Heart right ventricle (tissue), 16 donors: ENCODE results near the gene HTR3B. TPM values are rescaled to one million over a fixed set of nuclear protein-coding genes. Genes with fewer than 3 reads are reported as not detected.
"Not testable (repeated sequence)": the region's sequence is repeated elsewhere in the genome, so short reads cannot be mapped to it uniquely, and the experiment has no call there.

Source experiments
- ATAC-seq, 8 donors: fragments of 200-7000 bp; cut with Tn5 transposase; one replicate each; pipeline ENCODE4 v1.9.1; 2020; ENCODE audit warnings: mild to moderate bottlenecking in 8 of 8, moderate library complexity in 8 of 8, moderate number of reproducible peaks in 1 of 8
- DNase-seq, 2 donors: peaks; one replicate each; pipeline ENCODE4 v3.0.0-alpha.2; 2020
- H3K27ac ChIP-seq, 10 donors: fragments of 200-600 bp; sonication (generic) in 2 of 10; one replicate each; pipeline versions ENCODE4 v1.5.0 to v1.8.0; 2020 to 2022; ENCODE audit warnings: mild to moderate bottlenecking in 3 of 10
- H3K27me3 ChIP-seq, 7 donors: fragments of 200-600 bp; one replicate each; pipeline ENCODE4 v1.8.0; 2021 to 2022; ENCODE audit warnings: mild to moderate bottlenecking in 2 of 7
- H3K36me3 ChIP-seq, 9 donors: fragments of 200-600 bp; sonication (generic) in 1 of 9; one replicate each; pipeline versions ENCODE4 v1.5.0 to v1.8.0; 2020 to 2022; ENCODE audit warnings: mild to moderate bottlenecking in 2 of 9
- H3K4me1 ChIP-seq, 9 donors: fragments of 200-600 bp; sonication (generic) in 1 of 9; one replicate each; pipeline versions ENCODE4 v1.5.0 to v1.8.0; 2020 to 2022; ENCODE audit warnings: mild to moderate bottlenecking in 4 of 9
- H3K4me3 ChIP-seq, 10 donors: fragments of 200-600 bp; sonication (generic) in 2 of 10; one replicate each; pipeline versions ENCODE4 v1.5.0 to v1.8.0; 2020 to 2022; ENCODE audit warnings: mild to moderate bottlenecking in 7 of 10, moderate library complexity in 2 of 10
- H3K9me3 ChIP-seq, 11 donors: fragments of 200-600 bp in 10 of 11; sonication (generic) in 2 of 11; one replicate each; pipeline versions ENCODE4 v1.5.0 to v1.8.0; 2013 to 2022; ENCODE audit warnings: mild to moderate bottlenecking in 2 of 11, control low read depth in 1 of 11, moderate library complexity in 1 of 11
- CTCF ChIP-seq, 9 donors: fragments of 200-600 bp; sonication (generic) in 2 of 9; IDR thresholded peaks; one replicate each; pipeline versions ENCODE4 v1.5.0 to v1.8.0; 2021 to 2022; ENCODE audit warnings: antibody characterized with exemption in 9 of 9, mild to moderate bottlenecking in 5 of 9, moderate library complexity in 1 of 9
- WGBS, 2 donors: extraction: QIAGEN DNeasy Blood & Tissue Kit; methylation state at CpG; one replicate each; pipeline ENCODE4 v1.1.7; 2013; ENCODE audit warnings: inconsistent platforms in 1 of 2; 5-methylcytosine and 5-hydroxymethylcytosine counted together
- intact Hi-C, 10 donors: fragments of 100-400 bp; cut with DNase I; formaldehyde crosslinking; loops; one replicate each; pipeline versions ENCODE4 v1.11.1 to v1.14.2; 2022
- polyA plus RNA-seq, 2 donors: library from polyadenylated mRNA; stranded (reverse); fragments of 200-250 nt; gene quantifications; one replicate each; pipeline ENCODE4 v1.2.3, GENCODE V29; 2013
- total RNA-seq, 10 donors: library from RNA; stranded (reverse); fragmentation: NEBNext Ultra II Directional in 3 of 10; extraction: Animal tissue kit (Norgen Biotek cat#: 25700) in 3 of 10; gene quantifications; one replicate each; pipeline versions ENCODE4 v1.2.1 to v1.2.4, GENCODE V29; 2021 to 2023
- donor health status: Arrhythmogenic right ventricular cardiomyopathy.
- donor health status: ischemic (EF 13 %, LVEDD 7.1; RV severe dilation, severe dysfunction).
- donor health status: healthy with polysubstance abuse.
- donor health status: DM: no; HTN: yes; CAD: no.
- donor health status: DM: no; HTN: no; CAD: no.
- donor health status: ischemic (EF 25% LVEDD 6.9; RV normal size, moderate dysfunction).
- donor health status: ischemic (EF 25% LVEDD 5.7; RV mildly dilated, moderate dysfunction).
- donor health status: healthy.
- donor health status: DM: yes; HTN: yes; CAD: no.
- donor health status: Ischemic cardiomyopathy.
- donor health status: ischemic (EF 35%, LVEDD 5.7; RV mildly dilated, moderate dysfunction).
- donor health status: nonischemic (EF 11% LVEDD 7.7; RV severe dilation, severe dysfunction).
- donor health status: DM: yes; HTN: yes; CAD: no.
- donor health status: PGD.
- donor health status: ischemic (EF 29% LVEDD 5.4; RV normal size, mild dysfunction).
- donor health status: nonischemic (EF 23%, LVEDD 6.1; RV moderate dilation, normal function).

HTR3B gene
- total and polyA plus RNA-seq, 12 donors = not detected

GRCh38 chr11:113935858-113936257, 31.3 kb downstream of the HTR3B start:
- DNase-seq (no peak), ATAC-seq (peak in 1 of 8 donors; percentile 49)
- intact Hi-C loops = no loop called here
- 35 to 42% methylated on average over 4 of the region's 4 CpGs for WGBS, 2 donors
- Histone ChIP-seq H3K4me3 (no peak overlapping the region), H3K27ac (no peak overlapping the region), H3K4me1 (no peaks in the 10 kb centered on the region), H3K27me3 (peaks cover 0 to 14% (median 0%) of the 10 kb centered on the region in 7 donors), H3K9me3 (no peaks in the 10 kb centered on the region), H3K36me3 (no peaks in the 10 kb centered on the region)
- TF ChIP-seq CTCF (IDR thresholded peaks at IDR 0.05) = no peak

- Histone ChIP-seq H3K27me3 (peaks cover 0 to 10% (median 0%) of the 10 kb centered on the region in 7 donors), H3K27ac (no peak overlapping the region), H3K36me3 (no peaks in the 10 kb centered on the region), H3K9me3 (no peaks in the 10 kb centered on the region), H3K4me3 (no peak overlapping the region), H3K4me1 (no peaks in the 10 kb centered on the region)
- 81 to 84% methylated on average over 3 of the region's 3 CpGs for WGBS, 2 donors
- intact Hi-C loops = no loop called here
- no peak for ATAC-seq
- DNase-seq = no peak
- no peak for TF ChIP-seq CTCF (IDR thresholded peaks at IDR 0.05)
Measured at GRCh38 chr11:113937918-113938317, 33.3 kb downstream of the HTR3B start.

DNA sequence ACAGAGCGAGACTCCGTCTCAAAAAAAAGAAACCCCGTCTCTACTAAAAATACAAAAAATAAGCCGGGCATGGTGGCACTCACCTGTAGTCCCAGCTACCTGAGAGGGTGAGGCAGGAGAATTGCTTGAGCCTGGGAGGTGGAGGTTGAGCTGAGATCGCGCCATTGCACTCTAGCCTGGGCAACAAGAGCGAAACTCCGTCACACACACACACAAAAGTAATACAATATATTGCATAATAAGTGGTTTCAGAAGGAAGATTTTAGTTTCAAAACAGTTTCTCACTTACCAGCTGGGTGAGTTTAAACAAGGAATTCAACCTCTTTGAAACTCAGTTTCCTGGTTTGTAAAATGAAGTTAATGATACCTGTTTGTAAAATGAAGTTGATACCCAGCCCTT, 37.7 kb downstream of the HTR3B start:
- intact Hi-C loops = no loop called here
- TF ChIP-seq CTCF (IDR thresholded peaks at IDR 0.05) = no peak
- WGBS, 2 donors = 92 to 93% methylated on average over 8 of the region's 8 CpGs

DNA sequence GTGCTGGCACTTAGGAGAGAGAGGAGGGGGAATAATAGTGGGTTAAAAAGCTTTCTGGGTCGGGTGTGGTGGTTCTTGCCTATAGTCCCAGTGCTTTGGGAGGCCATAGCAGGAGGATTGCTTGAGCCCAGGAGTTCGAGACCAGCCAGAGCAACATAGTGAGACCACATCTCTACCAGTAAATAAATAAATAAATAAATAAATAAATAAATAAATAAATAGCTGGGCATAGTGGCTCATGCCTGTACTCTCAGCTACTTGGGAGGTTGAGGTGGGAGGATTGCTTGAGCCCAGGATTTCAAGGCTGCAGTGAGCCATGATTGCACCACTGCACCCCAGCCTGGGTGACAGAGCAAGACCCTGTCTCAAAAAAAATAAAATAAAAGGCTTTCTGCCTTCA, 41.6 kb downstream of the HTR3B start:
- H3K9me3 ChIP-seq, DNase-seq, ATAC-seq, H3K36me3 ChIP-seq, intact Hi-C loops, H3K4me1 ChIP-seq, H3K27ac ChIP-seq, H3K4me3 ChIP-seq: not testable (repeated sequence)
- peaks cover 0 to 16% (median 1%) of the 10 kb centered on the region in 7 donors for H3K27me3 ChIP-seq
- WGBS, 2 donors = 69 to 85% methylated on average over 2 of the region's 2 CpGs

More for the DNA sequence above, 37.7 kb downstream of the HTR3B start:
- Histone ChIP-seq H3K4me3 (no peak overlapping the region), H3K36me3 (no peaks in the 10 kb centered on the region), H3K27me3 (peaks cover 0 to 6% (median 0%) of the 10 kb centered on the region in 7 donors), H3K4me1 (no peaks in the 10 kb centered on the region), H3K27ac (no peak overlapping the region), H3K9me3 (no peaks in the 10 kb centered on the region)
- no peak for DNase-seq
- ATAC-seq = no peak

DNA sequence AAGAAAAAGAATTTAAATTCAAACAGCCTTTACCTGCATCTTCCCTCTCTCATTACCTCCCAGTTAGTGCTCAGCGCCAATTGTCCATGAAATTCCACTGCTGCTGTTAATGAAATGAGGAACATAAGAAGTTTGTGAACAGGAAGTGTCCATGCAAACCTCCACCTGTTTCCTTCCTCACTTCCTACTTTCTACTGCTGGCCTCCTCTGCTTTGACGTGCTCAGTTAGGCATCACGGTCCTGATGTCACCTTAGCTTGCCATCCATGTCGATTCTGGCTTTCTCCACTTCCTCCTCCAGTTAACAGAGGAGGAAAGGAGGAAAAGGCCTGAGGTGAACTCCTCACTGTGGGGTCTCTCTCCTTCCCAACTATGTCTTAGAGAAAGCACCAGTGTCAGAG, 43.4 kb downstream of the HTR3B start:
- H3K27me3 ChIP-seq = peaks cover 0 to 34% (median 19%) of the 10 kb centered on the region in 7 donors
- H3K4me3 ChIP-seq = no peak overlapping the region
- ATAC-seq = no peak
- TF ChIP-seq CTCF (IDR thresholded peaks at IDR 0.05) = no peak
- DNase-seq = no peak
- no peak overlapping the region for H3K27ac ChIP-seq
- H3K36me3 ChIP-seq = no peaks in the 10 kb centered on the region
- H3K9me3 ChIP-seq = no peaks in the 10 kb centered on the region
- intact Hi-C loops = no loop called here
- WGBS, 2 donors = 64 to 72% methylated on average over 4 of the region's 4 CpGs
- no peaks in the 10 kb centered on the region for H3K4me1 ChIP-seq
